CD4-positive, alpha-beta T cell (primary cell): Measurements from ENCODE around the gene PRR14L. TPM values are rescaled to one million over a fixed set of nuclear protein-coding genes. Genes with fewer than 3 reads are reported as not detected.
"Not testable (repeated sequence)": the region's sequence is repeated elsewhere in the genome, so short reads cannot be mapped to it uniquely, and the experiment has no call there.

Experiments
- ATAC-seq: fragments of 200-7000 bp; cut with Tn5 transposase; one replicate; pipeline ENCODE4 v1.10.0; 2022; ENCODE audit warnings: mild to moderate bottlenecking; ENCODE audit not compliant: poor library complexity
- CTCF ChIA-PET: fragments of 350-600 bp; sonication (Branson Sonifier 250); formaldehyde crosslinking; loops from one replicate; lab custom pipeline; 2021; ENCODE audit warnings: antibody characterized with exemption, inconsistent platforms; lab: Charles Lee
- POLR2A ChIA-PET: fragments of 350-600 bp; sonication (Branson Sonifier 250); formaldehyde crosslinking; loops from one replicate; lab custom pipeline; 2021; ENCODE audit warnings: antibody characterized with exemption, inconsistent platforms; lab: Charles Lee
- DNase-seq, 14 experiments: peaks; one replicate each; pipeline ENCODE4 v3.0.0-alpha.2; 2013 to 2020; ENCODE audit warnings: mixed read lengths in 2 of 14
- H3K27ac ChIP-seq, 2 donors: one replicate each; pipeline versions ENCODE4 v1.5.1 to v1.7.0; 2013; ENCODE audit warnings: low read length in 2 of 2, low read depth in 1 of 2, mild to moderate bottlenecking in 1 of 2
- H3K27me3 ChIP-seq, 2 experiments: 1 replicate in 1 of 2; 2 replicates in 1 of 2; pipeline versions ENCODE4 v1.6.1 to v1.7.0; 2013; ENCODE audit warnings: low read length in 2 of 2, control low read depth in 1 of 2, mild to moderate bottlenecking in 1 of 2, moderate library complexity in 1 of 2; ENCODE audit not compliant: insufficient read depth in 2 of 2, control insufficient read depth in 1 of 2
- H3K36me3 ChIP-seq: one replicate; pipeline ENCODE4 v1.6.1; 2013; ENCODE audit warnings: low read length, control low read depth; ENCODE audit not compliant: insufficient read depth
- H3K4me1 ChIP-seq: one replicate; pipeline ENCODE4 v1.6.1; 2013; ENCODE audit warnings: low read length, control low read depth; ENCODE audit not compliant: insufficient read depth
- H3K4me3 ChIP-seq: one replicate; pipeline ENCODE4 v1.5.1; 2013; ENCODE audit warnings: mild to moderate bottlenecking, low read length, moderate library complexity
- H3K9me3 ChIP-seq, 2 experiments: 1 replicate in 1 of 2; 2 replicates in 1 of 2; pipeline versions ENCODE4 v1.6.1 to v1.7.0; 2013; ENCODE audit warnings: low read length in 2 of 2, mild to moderate bottlenecking in 2 of 2, control low read depth in 1 of 2, moderate library complexity in 1 of 2; ENCODE audit not compliant: control insufficient read depth in 1 of 2, insufficient read depth in 1 of 2
- H3K27ac Mint-ChIP-seq: one replicate; pipeline ENCODE4 v1.8.0; 2020; ENCODE audit warnings: mixed read lengths
- H3K27me3 Mint-ChIP-seq: one replicate; pipeline ENCODE4 v1.8.0; 2021; ENCODE audit warnings: mixed read lengths
- H3K36me3 Mint-ChIP-seq: one replicate; pipeline ENCODE4 v1.8.0; 2021; ENCODE audit warnings: low read depth, mixed read lengths
- H3K4me1 Mint-ChIP-seq: one replicate; pipeline ENCODE4 v1.8.0; 2021; ENCODE audit warnings: low read depth, mixed read lengths
- H3K4me3 Mint-ChIP-seq: one replicate; pipeline ENCODE4 v1.8.0; 2020; ENCODE audit warnings: mild to moderate bottlenecking, mixed read lengths
- H3K9me3 Mint-ChIP-seq: one replicate; pipeline ENCODE4 v1.8.0; 2020; ENCODE audit warnings: mixed read lengths
- CTCF ChIP-seq: fragments of 200-600 bp; IDR thresholded peaks from one replicate; pipeline ENCODE4 v1.8.0; 2022; ENCODE audit warnings: antibody characterized with exemption, mild to moderate bottlenecking
- intact Hi-C, 2 experiments: fragments of 100-400 bp; cut with DNase I in 1 of 2; cut with micrococcal nuclease in 1 of 2; formaldehyde crosslinking; loops; one replicate each; pipeline versions ENCODE4 v1.15.1 to v1.9.0; 2023 to 2025; cut with DNase I, micrococcal nuclease
- total RNA-seq, 174 experiments: library from RNA in 2 of 174; stranded (reverse) in 2 of 174; gene quantifications; one replicate each; pipeline ENCODE4 v1.2.3 and lab custom pipeline; 2021 to 2026

PRR14L gene
- total RNA-seq, 2 experiments from 2014 or later, result 23.4 to 24.9 TPM

- no peak overlapping the region for H3K27ac Mint-ChIP-seq
- no peaks in the 10 kb centered on the region for H3K27me3 ChIP-seq
- H3K27me3 Mint-ChIP-seq, result no peaks in the 10 kb centered on the region
- ChIA-PET CTCF (interaction anchor here (0.7 kb wide), 1 partner anchor 34 kb away, joined by 3 read pairs; no protein-coding TSS in a partner anchor), POLR2A (interaction anchor here (0.6 to 0.8 kb wide), 3 partner anchors 10 to 211 kb away, joined by 3 to 6 read pairs (median 3); partner anchors contain the start of gene DEPDC5)
- no peaks in the 10 kb centered on the region for H3K9me3 Mint-ChIP-seq
- ATAC-seq (no peak), DNase-seq (no peak)
- peaks cover 51% of the 10 kb centered on the region for H3K4me1 Mint-ChIP-seq
- H3K4me1 ChIP-seq, result peaks cover 12% of the 10 kb centered on the region
- no peak overlapping the region for H3K27ac ChIP-seq
- H3K36me3 Mint-ChIP-seq, result peaks cover 55% of the 10 kb centered on the region
- intact Hi-C loops, result no loop called here
- TF ChIP-seq CTCF, result no peak
- peaks cover 25% of the 10 kb centered on the region for H3K36me3 ChIP-seq
- no peaks in the 10 kb centered on the region for H3K9me3 ChIP-seq
- H3K4me3 ChIP-seq, result no peak overlapping the region
- H3K4me3 Mint-ChIP-seq, result no peak overlapping the region
These were observed 6.1 kb downstream of the PRR14L start for GRCh38 chr22:31743871-31744270.

- Histone ChIP-seq H3K27ac (no peak overlapping the region), H3K27me3 (no peaks in the 10 kb centered on the region), H3K4me3 (no peak overlapping the region), H3K9me3 (no peaks in the 10 kb centered on the region), H3K36me3 (peaks cover 31% of the 10 kb centered on the region), H3K4me1 (peaks cover 7% of the 10 kb centered on the region)
- H3K4me3 Mint-ChIP-seq, result no peak overlapping the region
- POLR2A ChIA-PET, result no interaction called here
- ATAC-seq, result no peak
- no peak for DNase-seq
- no peaks in the 10 kb centered on the region for H3K9me3 Mint-ChIP-seq
- peak overlapping the region; percentile 13 for H3K27ac Mint-ChIP-seq
- H3K27me3 Mint-ChIP-seq, result no peaks in the 10 kb centered on the region
- CTCF ChIA-PET, result interaction anchor here (1.1 kb wide), 1 partner anchor 77 kb away, joined by 3 read pairs; no protein-coding TSS in a partner anchor
- H3K36me3 Mint-ChIP-seq, result peaks cover 57% of the 10 kb centered on the region
- TF ChIP-seq CTCF, result no peak
- intact Hi-C loops, result no loop called here
- peaks cover 51% of the 10 kb centered on the region for H3K4me1 Mint-ChIP-seq
These were observed 7.2 kb downstream of the PRR14L start for GRCh38 chr22:31742682-31743081.

- Mint-ChIP-seq H3K4me1 (peaks cover 47% of the 10 kb centered on the region), H3K27ac (no peak overlapping the region), H3K9me3 (no peaks in the 10 kb centered on the region), H3K27me3 (no peaks in the 10 kb centered on the region), H3K36me3 (peaks cover 55% of the 10 kb centered on the region), H3K4me3 (no peak overlapping the region)
- H3K4me1 ChIP-seq, result peaks cover 7% of the 10 kb centered on the region
- TF ChIP-seq CTCF, result no peak
- no peak for ATAC-seq
- no peak overlapping the region for H3K27ac ChIP-seq
- no peaks in the 10 kb centered on the region for H3K9me3 ChIP-seq
- POLR2A ChIA-PET, result no interaction called here
- H3K36me3 ChIP-seq, result peaks cover 28% of the 10 kb centered on the region
- DNase-seq, result no peak
- intact Hi-C loops, result no loop called here
- H3K4me3 ChIP-seq, result no peak overlapping the region
- CTCF ChIA-PET, result interaction anchor here (1.1 kb wide), 1 partner anchor 76 kb away, joined by 3 read pairs; no protein-coding TSS in a partner anchor
- H3K27me3 ChIP-seq, result no peaks in the 10 kb centered on the region
These were observed 7.8 kb downstream of the PRR14L start for GRCh38 chr22:31742115-31742514.

GRCh38 chr22:31740314-31740713, 9.6 kb downstream of the PRR14L start:
- H3K4me1 ChIP-seq, POLR2A ChIA-PET, H3K27me3 Mint-ChIP-seq, H3K9me3 Mint-ChIP-seq, H3K27ac ChIP-seq, H3K27me3 ChIP-seq, H3K9me3 ChIP-seq, DNase-seq, CTCF ChIA-PET, H3K4me3 Mint-ChIP-seq, H3K27ac Mint-ChIP-seq, ATAC-seq, intact Hi-C loops, H3K4me3 ChIP-seq: not testable (repeated sequence)
- peaks cover 24% of the 10 kb centered on the region for H3K36me3 ChIP-seq
- H3K4me1 Mint-ChIP-seq, result peaks cover 41% of the 10 kb centered on the region
- peaks cover 50% of the 10 kb centered on the region for H3K36me3 Mint-ChIP-seq
